OCI-LY7 (cell line): ENCODE results near the gene POU6F2.

Experiments
- EZH2phosphoT487 ChIP-seq: fragments of 200-600 bp; sonication (generic); IDR thresholded peaks from 2 replicates; pipeline ENCODE4 v1.6.1; 2018; ENCODE audit warnings: low read depth, borderline replicate concordance, mild to moderate bottlenecking, mixed run types, antibody characterized with exemption, low read length, moderate library complexity, mixed read lengths
- TF ChIP-seq, protein P1 (sequence below): fragments of 200-600 bp; sonication (generic); conservative IDR thresholded peaks from 2 replicates; pipeline ENCODE4 v1.5.1; 2014; ENCODE audit warnings: mild to moderate bottlenecking, antibody characterized with exemption, low read length, moderate library complexity, mixed read lengths

DNA sequence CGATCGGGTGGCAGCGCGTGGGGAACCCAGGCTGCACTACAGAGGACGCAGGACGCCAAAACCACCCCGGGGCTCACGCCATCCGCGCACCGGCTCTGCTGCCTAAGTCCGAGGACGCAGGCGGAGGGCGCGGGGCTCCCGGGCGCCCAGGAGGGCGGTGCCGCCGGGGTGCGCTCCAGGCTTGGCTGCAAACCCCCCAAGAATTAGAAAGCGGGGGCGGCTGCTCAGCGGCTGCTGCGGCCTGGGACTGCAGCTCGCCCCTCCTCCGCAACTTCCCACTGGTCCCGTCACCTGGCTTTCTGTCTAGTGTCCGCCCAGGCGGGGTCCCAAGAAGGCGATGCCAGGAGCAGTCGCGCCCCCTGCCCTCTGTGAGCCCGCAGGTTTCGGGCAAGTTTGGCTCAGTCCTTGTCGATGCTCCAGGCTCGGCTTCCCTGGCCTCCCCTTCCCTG, 1.7 kb upstream of the POU6F2 start:
- TF ChIP-seq, protein P1, sequence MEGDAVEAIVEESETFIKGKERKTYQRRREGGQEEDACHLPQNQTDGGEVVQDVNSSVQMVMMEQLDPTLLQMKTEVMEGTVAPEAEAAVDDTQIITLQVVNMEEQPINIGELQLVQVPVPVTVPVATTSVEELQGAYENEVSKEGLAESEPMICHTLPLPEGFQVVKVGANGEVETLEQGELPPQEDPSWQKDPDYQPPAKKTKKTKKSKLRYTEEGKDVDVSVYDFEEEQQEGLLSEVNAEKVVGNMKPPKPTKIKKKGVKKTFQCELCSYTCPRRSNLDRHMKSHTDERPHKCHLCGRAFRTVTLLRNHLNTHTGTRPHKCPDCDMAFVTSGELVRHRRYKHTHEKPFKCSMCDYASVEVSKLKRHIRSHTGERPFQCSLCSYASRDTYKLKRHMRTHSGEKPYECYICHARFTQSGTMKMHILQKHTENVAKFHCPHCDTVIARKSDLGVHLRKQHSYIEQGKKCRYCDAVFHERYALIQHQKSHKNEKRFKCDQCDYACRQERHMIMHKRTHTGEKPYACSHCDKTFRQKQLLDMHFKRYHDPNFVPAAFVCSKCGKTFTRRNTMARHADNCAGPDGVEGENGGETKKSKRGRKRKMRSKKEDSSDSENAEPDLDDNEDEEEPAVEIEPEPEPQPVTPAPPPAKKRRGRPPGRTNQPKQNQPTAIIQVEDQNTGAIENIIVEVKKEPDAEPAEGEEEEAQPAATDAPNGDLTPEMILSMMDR: no peak
- TF ChIP-seq EZH2phosphoT487: no peak
